Prostate gland (tissue), 2 donors: Measurements from ENCODE around the gene NDST3.

Experiments used
- POLR2A ChIP-seq: fragments of 450-650 bp; IDR thresholded peaks from one replicate; pipeline ENCODE4 v1.6.1; 2016; ENCODE audit warnings: antibody characterized with exemption, mild to moderate bottlenecking
- POLR2AphosphoS5 ChIP-seq: sonication (generic); formaldehyde crosslinking; IDR thresholded peaks from one replicate; pipeline ENCODE4 v1.6.1; 2017; ENCODE audit warnings: antibody characterized with exemption
- TF ChIP-seq, protein P1 (sequence below), 4 experiments: fragments of 200-600 bp in 2 of 4; fragments of 450-650 bp in 2 of 4; sonication (generic) in 2 of 4; IDR thresholded peaks; 1 replicate in 3 of 4; 2 replicates in 1 of 4; pipeline ENCODE4 v1.5.1; 2016 to 2019; ENCODE audit warnings: antibody characterized with exemption in 4 of 4, mild to moderate bottlenecking in 2 of 4, moderate library complexity in 2 of 4

DNA sequence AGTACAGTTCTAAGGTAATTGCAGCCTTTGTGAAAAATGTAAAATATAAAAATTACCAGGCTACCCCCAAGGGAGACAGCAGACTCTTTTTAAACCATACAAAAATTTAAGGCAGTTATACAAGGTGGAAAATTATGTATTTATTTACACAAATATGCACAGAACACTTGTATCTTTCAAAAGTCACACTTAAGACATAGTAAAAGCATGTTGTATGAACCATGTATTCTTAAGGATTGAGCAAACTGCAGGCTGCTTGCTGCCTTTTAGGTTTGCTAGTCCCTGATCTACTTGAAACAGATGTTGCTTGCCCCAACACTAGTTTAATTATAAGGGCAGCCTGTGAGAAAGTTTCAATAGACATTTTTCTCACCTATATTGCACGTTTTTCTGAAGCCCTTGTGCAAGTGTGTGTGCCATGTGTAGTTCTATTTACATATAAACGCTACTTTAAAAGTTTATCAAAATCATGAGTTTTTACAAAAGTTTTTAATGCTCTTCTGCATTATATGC, 245.7 kb downstream of the NDST3 start:
- TF ChIP-seq POLR2A = no peak
- TF ChIP-seq, protein P1, sequence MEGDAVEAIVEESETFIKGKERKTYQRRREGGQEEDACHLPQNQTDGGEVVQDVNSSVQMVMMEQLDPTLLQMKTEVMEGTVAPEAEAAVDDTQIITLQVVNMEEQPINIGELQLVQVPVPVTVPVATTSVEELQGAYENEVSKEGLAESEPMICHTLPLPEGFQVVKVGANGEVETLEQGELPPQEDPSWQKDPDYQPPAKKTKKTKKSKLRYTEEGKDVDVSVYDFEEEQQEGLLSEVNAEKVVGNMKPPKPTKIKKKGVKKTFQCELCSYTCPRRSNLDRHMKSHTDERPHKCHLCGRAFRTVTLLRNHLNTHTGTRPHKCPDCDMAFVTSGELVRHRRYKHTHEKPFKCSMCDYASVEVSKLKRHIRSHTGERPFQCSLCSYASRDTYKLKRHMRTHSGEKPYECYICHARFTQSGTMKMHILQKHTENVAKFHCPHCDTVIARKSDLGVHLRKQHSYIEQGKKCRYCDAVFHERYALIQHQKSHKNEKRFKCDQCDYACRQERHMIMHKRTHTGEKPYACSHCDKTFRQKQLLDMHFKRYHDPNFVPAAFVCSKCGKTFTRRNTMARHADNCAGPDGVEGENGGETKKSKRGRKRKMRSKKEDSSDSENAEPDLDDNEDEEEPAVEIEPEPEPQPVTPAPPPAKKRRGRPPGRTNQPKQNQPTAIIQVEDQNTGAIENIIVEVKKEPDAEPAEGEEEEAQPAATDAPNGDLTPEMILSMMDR (IDR thresholded peaks at IDR 0.05) = no peak
- TF ChIP-seq POLR2AphosphoS5 = no peak
